ENCODE measurements around the gene ZNF865. TPM values are rescaled to one million over a fixed set of nuclear protein-coding genes. Genes with fewer than 3 reads are reported as not detected.
A peak's percentile ranks its signal among the peaks of the same experiment; 100 is the strongest.

ZNF865 gene
- total RNA-seq, 2 experiments from 2014 or later, result 3.0 to 11.3 TPM

DNA sequence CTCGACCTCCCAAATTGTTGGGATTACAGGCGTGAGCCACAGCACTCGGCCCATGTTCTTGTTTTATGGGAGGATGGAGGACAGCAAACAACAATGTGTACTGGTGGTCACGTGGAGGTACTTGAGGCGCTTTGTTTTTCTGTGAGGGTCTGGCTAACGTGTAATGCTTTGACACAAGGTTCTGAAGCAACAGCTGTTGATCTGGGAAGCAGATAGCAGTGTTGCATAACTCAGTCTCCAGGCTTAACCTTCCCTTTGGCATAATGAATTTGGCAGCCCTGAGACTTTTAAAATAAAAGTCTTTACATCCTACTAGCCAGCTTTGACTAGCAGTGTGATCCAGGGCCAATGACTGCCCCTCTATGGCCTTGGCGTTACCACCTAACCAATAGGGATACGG is 28.4 kb downstream of the ZNF865 start:
- no peaks in the 10 kb centered on the region for H3K9me2 ChIP-seq (ENCODE audit: insufficient read depth, low read length)
- no peak for TF ChIP-seq EZH2phosphoT487 (IDR thresholded peaks at IDR 0.05; ENCODE audit: borderline replicate concordance, low read depth, low read length)
- TF ChIP-seq, protein P1, sequence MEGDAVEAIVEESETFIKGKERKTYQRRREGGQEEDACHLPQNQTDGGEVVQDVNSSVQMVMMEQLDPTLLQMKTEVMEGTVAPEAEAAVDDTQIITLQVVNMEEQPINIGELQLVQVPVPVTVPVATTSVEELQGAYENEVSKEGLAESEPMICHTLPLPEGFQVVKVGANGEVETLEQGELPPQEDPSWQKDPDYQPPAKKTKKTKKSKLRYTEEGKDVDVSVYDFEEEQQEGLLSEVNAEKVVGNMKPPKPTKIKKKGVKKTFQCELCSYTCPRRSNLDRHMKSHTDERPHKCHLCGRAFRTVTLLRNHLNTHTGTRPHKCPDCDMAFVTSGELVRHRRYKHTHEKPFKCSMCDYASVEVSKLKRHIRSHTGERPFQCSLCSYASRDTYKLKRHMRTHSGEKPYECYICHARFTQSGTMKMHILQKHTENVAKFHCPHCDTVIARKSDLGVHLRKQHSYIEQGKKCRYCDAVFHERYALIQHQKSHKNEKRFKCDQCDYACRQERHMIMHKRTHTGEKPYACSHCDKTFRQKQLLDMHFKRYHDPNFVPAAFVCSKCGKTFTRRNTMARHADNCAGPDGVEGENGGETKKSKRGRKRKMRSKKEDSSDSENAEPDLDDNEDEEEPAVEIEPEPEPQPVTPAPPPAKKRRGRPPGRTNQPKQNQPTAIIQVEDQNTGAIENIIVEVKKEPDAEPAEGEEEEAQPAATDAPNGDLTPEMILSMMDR (conservative IDR thresholded peaks at IDR 0.05; ENCODE audit: low read length), result no peak
- no TSS peak for BruUV-seq (replicated peaks)
- H3K4me3 ChIP-seq (ENCODE audit: low read depth, low read length, poor library complexity, severe bottlenecking), result peak overlapping the region; percentile 98
- intact Hi-C loops (cut with micrococcal nuclease; ENCODE audit: unreplicated experiment), result no loop called here
- no peaks in the 10 kb centered on the region for H4K20me1 ChIP-seq (ENCODE audit: insufficient read depth, low read length)
- peaks cover 7% of the 10 kb centered on the region; the same call in 1 of the 2 replicates for H3K36me3 ChIP-seq (ENCODE audit: insufficient read depth, low read length)
- POLR2A ChIA-PET, result interaction anchor here (0.6 to 1.0 kb wide), 4 partner anchors 9 to 357 kb away, joined by 3 to 6 read pairs (median 4); partner anchors contain the start of genes KMT5C and ZNF784
- no peaks in the 10 kb centered on the region for H3K9me3 ChIP-seq (ENCODE audit: low read length)
- H3K4me2 ChIP-seq (ENCODE audit: low read length), result peak overlapping the region; percentile 100
- H3K4me1 ChIP-seq (ENCODE audit: insufficient read depth, low read length, poor library complexity, severe bottlenecking), result peaks cover 38% of the 10 kb centered on the region
- peaks cover 26% of the 10 kb centered on the region for H3K79me2 ChIP-seq (ENCODE audit: insufficient read depth, low read depth, low read length)
- no peak for DNase-seq (ENCODE audit: low spot score)
- peak overlapping the region; percentile 64 for H3K27ac ChIP-seq (ENCODE audit: low read depth, low read length, poor library complexity, severe bottlenecking)
- CTCF ChIA-PET (ENCODE audit: unreplicated experiment), result interaction anchor here (1.6 kb wide), 1 partner anchor 21 kb away, joined by 3 read pairs; the partner anchor contains the start of gene U2AF2
- peak overlapping the region; percentile 59; the same call in 1 of the 2 replicates for H2AFZ ChIP-seq (ENCODE audit: low read length)

DNA sequence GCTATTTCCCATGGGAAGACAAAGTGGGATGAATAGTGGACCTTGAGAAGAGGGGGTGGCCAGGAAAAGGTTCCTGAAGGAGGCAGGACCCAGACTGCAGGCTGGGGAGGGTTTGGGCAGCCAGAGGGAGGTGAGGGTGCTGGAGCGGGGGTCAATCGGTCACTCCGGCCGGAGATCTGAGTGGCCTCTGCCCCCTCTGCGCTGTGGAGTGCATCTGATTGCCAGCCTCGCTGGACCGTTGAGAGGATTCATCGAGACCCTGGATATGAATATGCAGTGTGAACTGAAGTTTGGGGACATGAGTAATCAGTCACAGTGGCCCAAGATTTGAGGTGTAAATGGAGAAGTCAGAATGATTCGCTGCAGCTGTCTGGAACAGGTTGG is 29.9 kb downstream of the ZNF865 start:
- Histone ChIP-seq H4K20me1 (ENCODE audit: insufficient read depth, low read length) (no peaks in the 10 kb centered on the region), H2AFZ (ENCODE audit: low read length) (no peak overlapping the region), H3K4me2 (ENCODE audit: low read length) (peak overlapping the region; percentile 100), H3K36me3 (ENCODE audit: insufficient read depth, low read length) (peaks cover 7% of the 10 kb centered on the region; the same call in 1 of the 2 replicates), H3K4me1 (ENCODE audit: insufficient read depth, low read length, poor library complexity, severe bottlenecking) (peaks cover 53% of the 10 kb centered on the region), H3K4me3 (ENCODE audit: low read depth, low read length, poor library complexity, severe bottlenecking) (peak overlapping the region; percentile 98), H3K9me3 (ENCODE audit: low read length) (no peaks in the 10 kb centered on the region), H3K27ac (ENCODE audit: low read depth, low read length, poor library complexity, severe bottlenecking) (peak overlapping the region; percentile 64), H3K9me2 (ENCODE audit: insufficient read depth, low read length) (no peaks in the 10 kb centered on the region), H3K79me2 (ENCODE audit: insufficient read depth, low read depth, low read length) (peaks cover 26% of the 10 kb centered on the region)
- ChIA-PET POLR2A (no interaction called here), CTCF (ENCODE audit: unreplicated experiment) (no interaction called here)
- DNase-seq (ENCODE audit: low spot score), result no peak
- no peak for TF ChIP-seq EZH2phosphoT487 (IDR thresholded peaks at IDR 0.05; ENCODE audit: borderline replicate concordance, low read depth, low read length)
- TF ChIP-seq, protein P1 (conservative IDR thresholded peaks at IDR 0.05; ENCODE audit: low read length), result no peak
- intact Hi-C loops (cut with micrococcal nuclease; ENCODE audit: unreplicated experiment), result no loop called here
- TSS peak; percentile 61 for BruUV-seq (replicated peaks)

GRCh38 chr19:55635856-55636440 is 30.5 kb downstream of the ZNF865 start:
- H3K9me2 ChIP-seq (ENCODE audit: insufficient read depth, low read length), result no peaks in the 10 kb centered on the region
- H4K20me1 ChIP-seq (ENCODE audit: insufficient read depth, low read length), result no peaks in the 10 kb centered on the region
- H3K27ac ChIP-seq (ENCODE audit: low read depth, low read length, poor library complexity, severe bottlenecking), result no peak overlapping the region
- no peaks in the 10 kb centered on the region for H3K9me3 ChIP-seq (ENCODE audit: low read length)
- no peak for DNase-seq (ENCODE audit: low spot score)
- peaks cover 57% of the 10 kb centered on the region for H3K4me1 ChIP-seq (ENCODE audit: insufficient read depth, low read length, poor library complexity, severe bottlenecking)
- ChIA-PET CTCF (ENCODE audit: unreplicated experiment) (no interaction called here), POLR2A (no interaction called here)
- no peak overlapping the region for H2AFZ ChIP-seq (ENCODE audit: low read length)
- H3K4me3 ChIP-seq (ENCODE audit: low read depth, low read length, poor library complexity, severe bottlenecking), result peak overlapping the region; percentile 98
- peaks cover 26% of the 10 kb centered on the region for H3K79me2 ChIP-seq (ENCODE audit: insufficient read depth, low read depth, low read length)
- TF ChIP-seq EZH2phosphoT487 (IDR thresholded peaks at IDR 0.05; ENCODE audit: borderline replicate concordance, low read depth, low read length), result no peak
- TF ChIP-seq, protein P1 (conservative IDR thresholded peaks at IDR 0.05; ENCODE audit: low read length), result no peak
- intact Hi-C loops (cut with micrococcal nuclease; ENCODE audit: unreplicated experiment), result no loop called here
- H3K4me2 ChIP-seq (ENCODE audit: low read length), result peak overlapping the region; percentile 100
- no TSS peak for BruUV-seq (replicated peaks)
- peaks cover 7% of the 10 kb centered on the region; the same call in 1 of the 2 replicates for H3K36me3 ChIP-seq (ENCODE audit: insufficient read depth, low read length)

Data from OCI-LY7 (cell line).